HG03432 (cell line): ENCODE measurements around the gene CCDC191.

ENCODE experiments used
- ATAC-seq: cut with Tn5 transposase; IDR thresholded peaks from one replicate; pipeline ENCODE4 v1.9.1; 2021; ENCODE audit warnings: mild to moderate bottlenecking, moderate library complexity; ENCODE audit not compliant: unreplicated experiment

CCDC191 gene

DNA sequence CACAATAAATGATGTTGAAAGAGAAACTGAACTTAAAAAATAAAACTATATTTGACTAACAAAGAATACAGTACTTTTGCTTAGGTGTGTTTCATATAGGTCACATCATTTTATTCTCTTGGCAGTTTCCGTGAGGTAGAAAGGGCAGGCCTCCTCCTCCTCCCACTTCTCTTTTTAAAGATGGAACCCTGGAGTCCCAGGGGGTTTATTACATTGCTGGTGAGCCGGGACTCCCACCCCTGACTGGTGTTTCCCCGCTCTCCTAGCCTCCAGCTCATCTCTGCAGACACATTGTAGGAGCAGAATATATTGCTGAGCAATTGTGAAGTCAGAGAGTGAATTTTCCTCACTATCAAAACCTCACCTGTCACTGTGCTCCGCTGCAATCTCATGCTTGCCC lies 78.5 kb downstream of the CCDC191 start:
- no peak for ATAC-seq

DNA sequence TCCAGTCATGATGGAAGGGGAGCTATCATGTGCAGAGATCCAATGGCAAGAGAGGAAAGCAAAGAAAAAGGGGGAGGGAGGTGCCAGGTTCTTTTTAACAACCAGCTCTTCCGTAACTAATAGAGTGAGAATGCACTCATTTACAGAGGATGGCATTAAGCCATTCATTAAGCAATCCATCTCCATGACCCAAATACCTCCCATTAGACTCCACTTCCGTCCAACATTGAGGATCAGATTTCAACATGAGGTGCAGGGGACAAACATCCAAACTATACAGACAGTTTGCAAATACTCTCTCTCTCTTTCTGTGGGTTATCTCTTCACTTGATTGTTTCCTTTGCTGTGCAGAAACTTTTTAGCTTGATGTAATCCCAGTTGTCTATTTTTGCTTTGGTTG lies 87.3 kb downstream of the CCDC191 start:
- no peak for ATAC-seq

DNA sequence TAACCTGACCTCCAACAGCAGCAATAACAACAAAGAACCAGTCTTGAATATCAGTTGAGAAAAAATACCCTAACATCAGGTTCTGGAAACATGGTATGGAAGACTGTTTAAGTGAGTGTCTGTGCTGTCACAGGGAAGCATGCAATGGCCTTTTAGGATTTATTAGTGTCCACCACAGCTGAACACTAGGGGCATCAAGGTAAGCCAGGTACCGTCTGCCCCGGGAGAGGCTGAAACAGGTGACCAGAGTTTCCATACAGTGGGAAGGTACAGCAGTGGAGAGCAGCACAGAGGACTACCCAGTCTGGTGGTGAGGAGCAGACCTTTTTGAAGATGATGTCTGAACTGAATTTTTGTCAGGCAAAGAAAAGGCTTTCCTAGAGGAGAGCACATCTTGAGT lies 90.2 kb downstream of the CCDC191 start:
- ATAC-seq: no peak

DNA sequence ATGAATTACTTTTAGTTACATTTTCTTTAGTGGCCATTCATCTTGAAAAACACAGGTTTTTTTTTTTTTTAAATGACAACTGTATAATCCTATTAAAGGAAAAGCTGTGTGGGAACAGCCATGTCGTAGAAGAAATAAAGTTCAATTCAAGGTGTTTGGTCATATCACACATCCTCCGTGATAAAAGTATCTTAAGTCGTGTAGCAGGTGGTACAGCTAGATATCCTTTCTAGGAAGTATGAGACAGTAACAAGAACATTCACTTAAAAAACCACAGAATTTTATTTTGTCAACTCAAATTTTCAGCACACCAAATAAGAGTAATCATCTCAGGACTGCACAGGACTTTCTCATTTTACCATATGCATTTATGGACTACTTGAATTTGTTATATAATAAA lies 92.4 kb downstream of the CCDC191 start:
- ATAC-seq: no peak

DNA sequence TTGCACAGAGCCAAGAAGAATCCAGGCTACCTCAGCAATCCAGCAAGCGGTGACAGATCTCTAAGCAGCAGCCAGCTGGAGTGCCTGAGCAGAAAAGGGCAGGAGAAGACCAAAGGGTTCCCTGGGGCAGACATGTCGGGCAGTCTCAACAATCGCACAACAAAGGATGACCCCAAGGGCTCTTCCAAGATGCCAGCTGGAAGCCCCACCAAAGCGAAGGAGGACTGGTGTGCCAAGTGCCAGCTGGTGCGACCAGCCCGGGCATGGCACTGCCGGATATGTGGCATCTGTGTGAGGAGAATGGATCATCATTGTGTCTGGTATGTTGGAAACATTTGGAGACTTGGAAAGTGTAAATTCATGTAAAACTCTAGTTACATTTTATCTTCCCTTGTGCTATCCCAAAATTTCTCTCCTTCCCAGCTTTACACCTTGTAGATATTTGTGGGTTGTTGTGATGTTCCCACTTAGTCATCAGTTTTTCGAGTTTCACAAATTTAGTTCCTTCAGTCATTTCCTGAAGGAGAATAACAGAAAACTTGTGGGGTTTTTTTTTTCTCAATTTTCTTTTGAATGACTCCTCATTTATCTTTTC lies 102.1 kb downstream of the CCDC191 start:
- ATAC-seq: no peak

DNA sequence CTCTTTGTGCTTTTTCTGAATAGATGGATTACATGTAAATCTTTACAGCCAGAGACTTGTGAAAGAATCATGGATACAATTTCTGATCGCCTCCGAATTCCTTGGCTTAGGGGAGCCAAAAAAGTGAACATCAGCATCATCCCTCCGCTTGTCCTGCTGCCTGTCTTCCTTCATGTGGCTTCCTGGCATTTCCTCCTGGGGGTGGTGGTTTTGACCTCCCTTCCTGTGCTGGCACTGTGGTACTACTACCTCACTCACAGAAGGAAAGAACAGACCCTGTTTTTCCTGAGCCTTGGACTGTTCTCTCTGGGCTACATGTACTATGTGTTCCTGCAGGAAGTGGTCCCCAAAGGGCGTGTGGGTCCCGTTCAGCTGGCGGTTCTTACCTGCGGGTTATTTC lies 102.6 kb downstream of the CCDC191 start:
- ATAC-seq: no peak

DNA sequence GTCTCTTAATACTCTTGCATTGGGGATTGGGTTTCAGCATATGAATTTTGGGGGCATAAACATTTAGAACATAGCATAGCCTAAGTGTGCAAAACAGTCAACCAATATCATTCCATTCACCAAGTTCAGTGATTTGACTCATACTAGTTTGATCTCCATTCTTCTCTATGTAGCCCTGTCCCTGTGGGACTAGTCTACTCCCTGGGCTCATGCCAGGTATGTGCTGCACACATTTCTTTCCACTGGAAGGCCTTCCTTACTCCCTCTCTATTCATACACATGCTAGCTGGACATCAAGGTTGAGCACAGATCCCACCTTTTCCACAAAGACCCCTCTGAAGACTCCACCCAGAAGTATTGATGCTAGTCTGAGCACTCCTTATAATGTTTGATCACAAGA lies 103.4 kb downstream of the CCDC191 start:
- ATAC-seq: no peak

DNA sequence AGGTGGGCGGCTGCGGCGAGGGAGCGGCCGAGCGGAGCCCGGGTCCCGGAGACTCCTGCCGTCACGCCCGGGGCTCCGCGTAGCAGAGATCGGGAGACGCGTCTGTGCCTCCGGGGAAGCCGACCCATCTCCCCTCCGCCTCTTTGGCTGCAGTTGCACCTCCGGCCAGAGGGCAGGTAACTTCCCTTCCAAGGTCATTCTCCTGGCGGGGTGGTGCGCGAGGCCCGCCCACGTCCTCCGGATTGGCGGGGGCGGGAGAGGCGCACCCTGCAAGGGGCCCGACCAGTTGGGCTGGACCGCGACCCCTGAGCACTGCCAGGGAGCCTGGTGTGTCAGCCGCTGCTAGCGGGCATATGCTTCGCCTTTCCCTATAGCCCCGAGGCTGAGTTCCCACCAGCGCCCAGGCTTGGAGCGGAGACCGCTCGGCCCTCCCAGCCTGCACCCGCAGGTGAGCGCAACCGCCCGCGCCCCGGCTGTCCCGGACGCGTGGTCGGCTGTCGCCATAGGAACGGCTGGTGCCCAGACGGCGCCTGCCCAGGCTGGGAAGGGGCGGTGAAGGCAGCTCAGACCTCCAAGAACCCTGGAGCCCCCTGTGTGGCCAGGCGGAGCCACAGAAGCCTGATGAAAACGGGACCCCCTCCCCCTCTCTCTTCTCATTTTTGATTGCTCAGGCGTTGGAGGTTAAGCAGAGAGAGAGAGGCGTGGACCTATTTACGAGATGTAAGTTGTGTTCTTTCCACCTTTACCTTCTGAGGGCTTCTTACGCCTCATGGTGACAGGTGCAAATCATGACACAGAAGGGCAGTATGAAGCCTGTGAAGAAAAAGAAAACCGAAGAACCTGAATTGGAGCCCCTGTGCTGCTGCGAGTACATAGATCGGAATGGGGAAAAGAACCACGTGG lies 108.1 kb downstream of the CCDC191 start:
- ATAC-seq: peak; percentile 59

DNA sequence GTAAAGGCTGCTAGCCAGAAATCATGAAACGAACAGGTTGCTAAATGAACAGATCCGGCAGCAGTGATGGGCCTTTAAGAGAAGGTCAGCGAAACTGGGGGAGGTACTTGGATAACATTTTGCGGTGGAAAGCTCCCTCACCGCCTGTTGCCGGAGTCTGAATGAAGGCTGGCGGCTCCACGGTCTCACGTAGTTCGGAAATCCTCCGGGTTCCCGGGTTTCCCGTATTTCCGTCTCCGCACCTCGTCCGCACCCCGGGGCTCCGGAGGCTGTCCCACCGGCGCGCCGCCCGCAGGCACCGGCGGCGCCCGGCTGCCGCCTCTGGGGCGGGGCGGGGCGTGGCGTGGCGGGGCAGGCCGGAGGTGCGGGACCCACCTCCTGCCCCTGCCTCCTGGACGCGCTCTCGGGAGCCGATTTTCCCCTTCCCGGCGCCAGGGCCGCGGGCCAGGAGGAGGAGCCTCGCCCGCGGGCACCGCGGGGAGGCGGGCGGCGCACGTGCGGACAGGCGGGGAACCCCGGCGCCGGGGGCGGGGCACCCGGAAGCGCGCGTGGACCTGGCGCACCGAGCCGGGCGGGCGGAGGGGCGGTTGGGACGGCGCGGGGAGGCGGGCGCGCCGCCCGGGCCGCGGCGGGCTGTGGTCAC lies 108.8 kb downstream of the CCDC191 start, which contains the start of gene ZDHHC23:
Gene ZDHHC23, plus strand, starts transcription at position 642 of the 643 bp plus-strand sequence. CDS start 790 bp downstream, outside the sequence.
- peak; percentile 83 for ATAC-seq

DNA sequence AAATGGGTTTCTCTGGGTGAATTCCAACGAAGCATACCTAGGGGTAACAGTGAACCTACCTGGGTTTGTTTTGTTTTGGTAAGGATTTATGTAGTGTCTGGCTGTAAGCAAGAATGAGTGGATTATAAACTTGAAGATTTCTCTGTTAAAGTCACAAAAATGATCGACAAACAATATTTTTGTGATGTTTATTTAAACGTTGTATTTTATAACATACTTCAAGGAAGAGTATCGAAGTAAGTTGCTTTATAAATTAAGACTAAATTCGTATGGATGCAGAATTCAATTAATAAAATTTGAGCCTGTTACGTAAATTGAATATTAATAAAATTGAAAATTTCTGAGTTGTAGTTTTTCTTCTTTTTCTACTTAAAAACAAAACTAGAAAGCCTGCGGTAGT lies 109.5 kb downstream of the CCDC191 start:
- ATAC-seq: no peak

DNA sequence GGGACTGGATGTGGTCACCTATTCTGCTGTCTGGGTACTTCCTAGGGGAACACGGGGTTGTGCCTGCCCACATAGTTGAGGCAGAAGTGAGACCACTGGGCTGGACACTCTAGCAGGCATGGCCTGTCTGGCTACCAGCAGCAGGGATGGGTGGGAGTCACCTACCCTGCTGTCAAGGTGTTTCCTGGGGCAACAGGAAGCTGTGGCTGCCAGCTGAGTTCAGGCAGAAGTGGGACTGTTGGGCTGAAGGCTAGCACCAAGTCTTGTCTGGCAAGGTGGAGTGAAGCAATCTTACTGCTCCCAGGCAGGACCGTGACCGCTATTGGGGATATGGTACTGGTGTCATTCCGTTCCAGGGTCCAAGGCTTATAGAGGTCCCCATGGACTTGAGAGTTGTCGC lies 128.8 kb downstream of the CCDC191 start:
- no peak for ATAC-seq

DNA sequence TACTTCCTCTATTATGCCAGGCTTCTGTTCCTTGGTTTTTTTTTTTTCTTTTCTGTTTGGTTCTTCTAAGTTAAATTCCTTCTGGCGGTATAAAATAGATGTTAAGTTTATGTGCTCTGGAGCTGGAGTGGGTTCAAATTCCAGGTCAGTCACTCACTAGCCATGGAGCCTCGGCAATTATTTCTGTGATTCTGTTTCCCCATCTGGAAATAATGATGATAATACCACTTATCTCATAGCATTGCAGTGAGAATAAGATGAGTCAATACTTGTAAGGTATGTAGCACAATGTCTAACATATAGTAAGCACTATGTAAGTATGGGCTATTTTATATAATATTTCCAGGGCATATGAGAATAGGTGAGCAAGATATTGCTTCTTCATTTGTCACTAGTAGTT lies 141.7 kb downstream of the CCDC191 start:
- no peak for ATAC-seq
